Amniotic stem cell (primary cell): ENCODE measurements around the gene PPCDC.

Experiments used
- DNase-seq: peaks from one replicate; lab custom pipeline; 2025; lab: John Stamatoyannopoulos, UW

PPCDC gene

DNA sequence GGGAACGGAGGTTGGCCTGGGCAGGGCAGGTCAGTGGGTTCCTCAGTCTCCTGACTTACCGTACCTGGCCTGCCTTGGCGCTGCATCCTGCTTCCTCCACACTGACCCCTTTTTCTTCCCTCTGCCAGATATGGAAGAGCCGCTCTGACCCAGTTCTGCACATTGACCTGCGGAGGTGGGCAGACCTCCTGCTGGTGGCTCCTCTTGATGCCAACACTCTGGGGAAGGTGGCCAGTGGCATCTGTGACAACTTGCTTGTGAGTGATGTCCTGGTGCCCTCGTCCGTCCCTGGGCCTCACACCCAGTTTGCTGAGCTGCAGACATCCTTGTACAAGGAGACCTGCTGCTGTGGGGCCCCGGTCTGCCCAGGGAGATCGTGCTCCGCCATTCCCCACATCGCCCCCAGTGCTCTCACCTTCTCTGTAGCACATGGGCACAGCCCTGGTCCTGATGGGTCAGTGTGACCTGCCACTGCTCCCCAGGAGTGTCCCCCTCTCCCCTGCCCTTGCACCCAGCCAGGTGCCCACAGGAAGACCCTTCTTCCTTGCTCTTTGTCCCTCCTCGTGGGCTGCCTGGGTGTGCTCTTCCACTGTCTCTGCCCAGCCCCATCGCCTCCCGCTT, 21.0 kb downstream of the PPCDC start:
- no peak for DNase-seq

DNA sequence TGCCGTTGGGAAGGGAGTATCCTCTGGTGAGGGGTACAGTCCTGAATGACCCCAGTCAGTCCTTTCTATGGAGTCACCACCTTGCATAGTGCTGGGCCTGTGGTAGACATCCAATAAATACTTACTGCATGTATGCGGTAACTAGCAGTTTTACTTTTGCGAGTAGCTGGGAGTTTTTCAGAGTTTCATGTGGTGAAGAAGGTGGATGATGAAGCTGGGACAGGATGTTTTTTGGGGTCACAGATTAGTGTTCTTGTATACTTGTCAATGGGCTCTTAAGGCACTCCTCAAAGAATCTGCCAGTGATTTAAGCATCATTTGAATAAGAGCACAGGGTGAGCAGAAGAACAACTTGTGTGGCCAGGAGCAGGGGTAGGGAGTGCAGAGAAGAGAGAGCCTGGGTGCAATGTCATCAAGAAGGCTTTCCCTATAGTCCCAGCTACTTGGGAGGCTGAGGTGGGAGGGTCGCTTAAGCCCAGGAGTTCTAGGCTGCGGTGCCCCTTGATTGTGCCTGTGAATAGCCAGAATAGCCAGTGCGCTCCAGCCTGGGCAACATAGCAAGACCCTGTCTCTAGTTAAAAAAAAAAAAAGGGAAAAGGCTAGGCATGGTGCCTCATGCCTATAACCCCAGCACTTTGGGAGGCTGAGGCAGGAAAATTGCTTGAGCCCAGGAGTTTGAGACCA, 22.1 kb downstream of the PPCDC start:
- no peak for DNase-seq

DNA sequence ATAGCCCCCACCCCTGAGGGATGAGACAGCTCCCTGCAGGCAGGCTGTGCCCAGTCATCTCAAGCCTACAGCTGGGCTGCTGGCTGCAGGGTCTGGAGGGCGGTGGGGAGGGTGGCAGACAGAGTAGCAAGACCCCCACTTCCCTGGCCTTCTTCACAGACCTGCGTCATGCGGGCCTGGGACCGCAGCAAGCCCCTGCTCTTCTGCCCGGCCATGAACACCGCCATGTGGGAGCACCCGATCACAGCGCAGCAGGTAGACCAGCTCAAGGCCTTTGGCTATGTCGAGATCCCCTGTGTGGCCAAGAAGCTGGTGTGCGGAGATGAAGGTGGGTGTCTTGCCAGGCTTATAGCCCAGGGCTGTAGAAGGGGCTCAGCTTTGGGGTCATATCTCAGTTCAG, 25.0 kb downstream of the PPCDC start:
- no peak for DNase-seq

DNA sequence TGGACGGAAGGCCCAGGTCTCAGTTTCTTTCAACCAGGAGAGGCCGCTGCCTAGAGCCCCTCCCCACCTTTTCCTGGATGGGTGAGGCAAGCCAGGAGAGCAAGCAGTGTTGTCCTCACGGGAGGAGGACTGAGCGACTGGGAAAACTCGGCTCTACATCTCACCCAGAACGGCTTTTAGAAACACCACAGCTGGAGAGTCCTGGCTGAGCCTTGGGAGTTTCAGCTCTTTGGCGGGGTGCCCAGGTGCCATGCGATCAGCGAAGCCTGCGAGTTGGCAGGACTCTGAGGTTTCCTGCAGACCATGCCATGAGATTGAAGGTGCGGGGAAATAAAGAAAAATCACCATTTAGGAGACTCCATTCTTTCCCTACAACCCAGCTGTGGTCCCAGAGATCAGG, 26.0 kb downstream of the PPCDC start:
- no peak for DNase-seq

DNA sequence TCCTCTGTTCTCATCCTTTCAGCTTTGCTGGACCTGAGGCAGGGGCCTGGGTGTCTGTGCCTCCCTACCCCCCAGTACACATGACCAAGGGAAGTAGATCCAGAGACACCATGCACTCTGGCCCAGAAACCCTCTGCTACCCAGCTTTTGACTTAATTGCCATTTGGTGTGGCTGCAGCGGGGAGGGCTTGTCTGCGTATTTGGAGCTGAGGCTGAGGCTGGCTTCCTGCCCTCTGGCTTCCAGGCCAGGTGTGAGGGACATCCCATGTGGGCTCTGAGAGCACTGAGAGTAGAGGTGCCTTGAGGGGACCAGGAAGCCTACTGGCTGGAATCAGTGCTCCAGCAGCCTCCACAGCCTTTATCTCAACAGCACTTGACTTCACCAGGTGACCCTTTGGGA, 26.9 kb downstream of the PPCDC start:
- DNase-seq: no peak

DNA sequence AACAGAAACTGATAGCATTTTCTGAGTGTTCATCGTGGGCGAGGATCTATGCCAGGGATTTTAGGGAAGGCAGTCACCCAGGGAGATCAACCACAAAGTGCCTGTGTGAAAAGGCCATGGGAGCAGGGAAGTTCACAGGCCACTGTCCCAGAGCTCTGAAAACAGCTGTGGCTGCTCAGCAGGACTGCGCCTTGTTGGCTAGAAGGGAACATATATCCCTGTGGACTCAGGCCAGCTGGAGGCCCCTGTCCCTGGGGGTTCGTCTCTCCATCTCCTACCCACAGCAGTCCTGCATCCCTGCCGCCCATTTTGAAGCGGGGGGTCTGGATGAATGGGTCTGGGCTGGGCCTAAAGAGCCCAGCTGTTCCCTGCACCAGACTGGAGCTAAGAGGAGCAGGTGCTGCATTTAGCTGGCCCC, 27.8 kb downstream of the PPCDC start:
- DNase-seq: no peak

DNA sequence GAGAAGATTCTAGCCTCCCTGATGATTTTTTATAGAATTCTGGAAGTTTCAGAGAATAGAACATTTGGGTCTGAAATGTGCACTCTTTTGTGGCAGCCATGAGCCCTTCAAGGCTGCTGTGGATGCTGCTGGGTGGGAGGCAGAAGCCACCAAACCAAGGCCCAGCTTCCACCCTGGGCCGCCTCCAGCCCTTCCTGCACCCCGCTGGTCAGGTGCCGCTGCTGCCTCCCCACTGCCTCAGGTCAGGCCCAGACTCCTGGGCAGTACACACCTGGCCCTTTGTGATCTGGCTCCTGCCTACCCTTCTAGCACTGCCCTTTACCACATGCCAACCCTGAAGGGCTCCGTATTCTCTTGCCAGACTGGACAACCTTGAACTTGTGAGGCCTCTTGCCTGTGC, 28.3 kb downstream of the PPCDC start:
- no peak for DNase-seq

DNA sequence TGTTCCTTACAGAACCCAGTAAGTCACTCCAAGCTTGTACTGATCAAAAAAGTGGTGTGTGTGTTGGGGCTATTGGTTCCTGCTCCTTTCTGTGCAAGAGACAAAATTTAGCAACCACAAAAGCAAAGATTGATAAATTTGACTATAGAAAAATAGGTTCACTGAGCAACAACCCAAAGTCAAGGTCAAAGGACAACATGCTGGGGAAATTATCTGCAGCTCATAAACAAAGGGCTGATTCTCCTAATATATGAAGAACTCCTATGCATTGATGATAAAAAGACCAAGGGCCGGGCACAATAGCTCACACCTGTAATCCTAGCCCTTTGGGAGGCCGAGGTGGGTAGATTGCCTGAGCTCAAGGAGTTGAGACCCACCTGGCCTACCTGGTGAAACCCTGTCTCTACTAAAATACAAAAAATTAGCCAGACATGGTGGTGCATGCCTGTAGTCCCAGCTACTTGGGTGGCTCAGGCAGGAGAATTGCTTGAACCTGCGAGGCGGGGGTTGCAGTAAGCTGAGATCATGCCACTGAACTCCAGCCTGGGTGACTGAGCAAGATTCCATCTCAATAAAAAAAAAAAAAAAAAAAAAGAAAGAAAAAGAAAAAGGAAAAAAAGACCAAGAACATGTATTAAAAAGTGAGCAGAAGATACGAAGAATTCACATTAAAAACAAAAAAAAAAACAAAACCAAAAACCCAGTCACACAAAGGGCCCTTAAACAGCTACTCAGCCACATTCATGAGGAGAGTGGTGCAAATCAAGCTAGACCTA, 29.8 kb downstream of the PPCDC start:
- DNase-seq: no peak

DNA sequence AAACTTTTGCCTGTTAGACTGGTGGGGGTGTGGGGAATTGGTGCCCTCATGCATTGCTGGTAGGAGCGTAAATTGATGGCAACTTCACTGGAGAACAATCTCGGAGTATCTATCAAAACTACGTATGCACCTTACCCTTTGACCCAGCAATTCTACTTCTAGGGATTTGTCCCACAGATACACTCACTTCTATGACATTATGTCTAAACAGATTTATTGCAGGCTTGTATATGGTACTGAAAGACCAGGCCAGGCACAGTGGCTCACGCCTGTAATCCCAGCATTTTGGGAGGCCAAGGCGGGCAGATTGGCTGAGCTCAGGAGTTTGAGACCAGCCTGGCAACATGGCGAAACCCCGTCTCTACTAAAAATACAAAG, 30.3 kb downstream of the PPCDC start:
- DNase-seq: no peak

DNA sequence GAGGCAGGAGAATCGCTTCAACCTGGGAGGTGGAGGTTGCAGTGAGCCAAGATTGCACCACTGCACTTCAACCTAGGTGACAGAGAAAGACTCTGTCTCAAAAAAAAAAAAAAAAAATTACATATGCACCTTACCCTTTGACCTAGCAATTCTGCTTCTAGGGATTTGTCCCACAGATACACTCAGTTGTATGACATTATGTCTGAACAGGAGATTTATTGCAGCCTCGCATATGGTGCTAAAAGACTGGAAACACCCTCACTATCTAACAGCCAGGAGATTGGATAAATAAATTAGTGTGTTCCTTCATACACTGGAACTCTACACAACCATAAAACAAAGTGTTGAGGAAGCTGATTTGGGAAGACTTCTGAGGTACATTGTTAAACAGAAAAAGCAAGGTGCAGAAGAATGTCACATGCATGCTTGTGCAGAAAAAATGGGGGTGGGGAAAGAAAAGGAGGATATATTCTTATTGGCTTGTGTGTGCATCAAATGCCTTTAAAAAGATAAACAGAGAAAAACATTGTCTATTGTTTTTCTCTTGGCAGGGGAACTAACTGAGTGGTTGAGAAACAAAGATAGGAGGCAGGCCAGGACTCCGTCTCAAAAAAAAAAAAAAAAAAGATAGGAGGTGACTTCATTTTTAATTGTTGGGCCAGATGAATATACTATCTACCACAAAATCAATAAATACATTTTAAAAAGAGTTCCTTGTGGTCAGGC, 30.9 kb downstream of the PPCDC start:
- DNase-seq: no peak

DNA sequence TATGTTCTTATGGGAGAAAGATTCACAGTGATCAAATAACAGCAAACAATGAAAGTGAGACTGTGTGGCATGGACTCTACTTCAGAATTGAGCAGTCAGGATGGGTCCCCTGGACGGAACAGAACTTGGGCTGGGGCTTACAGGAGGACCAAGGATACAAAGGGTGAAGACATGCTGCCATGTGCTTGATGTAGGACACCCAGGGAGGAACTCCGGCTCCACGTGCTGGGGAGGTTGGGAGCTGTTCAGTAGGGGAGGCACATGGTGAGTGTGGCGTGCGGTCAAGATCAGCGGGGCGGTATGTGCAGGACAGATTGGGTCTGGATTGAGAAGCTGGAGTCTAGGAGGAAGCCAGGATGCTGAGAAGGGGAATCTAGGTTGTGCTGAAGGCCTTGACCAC, 32.6 kb downstream of the PPCDC start:
- no peak for DNase-seq

DNA sequence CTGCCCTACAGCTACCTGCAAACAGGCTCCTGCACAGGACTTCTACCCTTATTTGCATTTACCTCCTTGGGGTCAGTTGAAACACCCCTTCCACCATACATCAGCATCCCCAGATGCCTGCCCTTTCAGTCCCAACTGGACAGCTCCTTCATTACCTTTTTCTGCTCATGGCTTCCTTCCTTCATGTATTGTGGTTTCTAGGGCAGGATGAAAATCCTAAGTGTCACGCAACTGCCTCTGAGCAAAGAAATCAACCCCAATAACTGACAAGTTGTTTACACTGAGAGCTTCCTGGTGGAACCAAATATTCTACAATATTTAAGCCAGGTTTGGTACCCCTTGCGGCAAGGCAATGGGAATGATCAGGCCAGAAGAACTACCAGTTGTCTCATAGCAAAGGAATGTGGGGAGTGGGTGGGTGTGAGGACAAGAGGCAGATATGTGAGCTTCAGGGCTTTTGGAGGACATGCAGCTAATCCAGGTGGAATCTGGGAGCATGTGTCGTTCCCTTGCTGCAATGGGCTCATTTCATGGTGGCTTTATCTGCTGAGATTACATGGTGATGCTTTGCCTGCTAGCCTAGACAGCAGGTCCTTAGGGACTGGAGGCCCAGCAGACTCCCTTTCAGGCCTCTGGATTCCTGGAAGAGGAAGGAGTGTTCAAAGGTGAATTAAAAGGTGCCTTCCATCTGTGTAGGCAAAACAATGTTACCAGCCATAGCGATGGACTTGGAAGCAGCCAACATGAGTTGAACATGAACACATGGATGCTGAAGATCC, 34.9 kb downstream of the PPCDC start:
- DNase-seq: no peak

DNA sequence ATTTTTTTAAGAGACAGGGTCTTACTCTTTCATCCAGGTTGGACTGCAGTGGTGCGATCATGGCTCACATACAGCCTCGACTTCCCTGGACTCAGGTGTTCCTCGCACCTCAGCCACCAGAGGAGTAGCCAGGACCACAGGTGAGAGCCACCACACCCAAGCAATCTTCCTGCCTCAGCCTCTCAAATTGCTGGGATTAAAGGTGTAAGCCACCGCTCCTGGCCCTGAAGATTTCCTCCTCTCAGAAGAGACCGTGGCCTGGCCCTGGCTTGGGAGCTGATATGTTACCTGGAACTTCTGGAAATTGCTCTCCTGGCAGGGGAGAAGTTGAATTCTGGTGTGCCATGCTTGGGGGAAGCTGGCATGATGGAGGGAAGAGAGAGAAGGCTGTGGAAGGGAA, 36.2 kb downstream of the PPCDC start:
- DNase-seq: no peak

DNA sequence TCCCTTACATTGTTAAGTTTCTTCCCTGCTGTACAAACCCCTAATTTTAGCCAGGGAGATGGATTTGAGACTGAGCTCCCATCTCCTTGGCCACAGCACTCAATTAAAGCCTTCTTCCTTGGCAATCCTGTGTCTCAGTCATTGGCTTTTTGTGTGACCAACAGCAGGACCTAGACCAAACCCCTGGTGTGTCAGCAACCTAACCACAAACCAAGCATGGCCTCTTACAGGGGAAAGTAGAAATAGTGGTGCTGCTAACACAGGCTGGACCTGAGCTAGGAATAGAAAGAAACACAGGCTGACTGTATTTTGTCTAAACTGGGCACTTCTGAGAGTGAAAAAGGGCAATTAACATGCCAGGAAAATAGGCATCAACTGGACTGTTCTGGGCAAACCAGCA, 37.9 kb downstream of the PPCDC start:
- no peak for DNase-seq

DNA sequence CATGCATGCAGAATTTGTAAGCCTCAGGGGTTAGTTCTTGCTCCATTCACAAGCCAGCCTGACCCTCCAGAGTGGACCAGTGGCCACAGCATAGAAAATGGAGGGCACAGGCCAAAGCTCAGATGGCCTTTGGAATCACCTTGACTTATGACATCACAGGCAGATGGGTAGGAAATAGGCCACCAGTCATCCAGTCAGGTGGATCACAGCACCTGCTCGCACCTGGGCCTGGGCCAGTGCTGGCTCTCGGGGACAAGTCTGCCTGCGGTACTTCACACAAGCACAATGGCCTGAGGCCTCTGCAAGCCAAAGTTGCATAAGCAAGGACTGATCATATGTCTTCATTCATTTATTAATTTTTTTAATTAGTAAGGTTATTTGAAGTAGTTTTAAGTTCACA, 39.3 kb downstream of the PPCDC start:
- DNase-seq: no peak

DNA sequence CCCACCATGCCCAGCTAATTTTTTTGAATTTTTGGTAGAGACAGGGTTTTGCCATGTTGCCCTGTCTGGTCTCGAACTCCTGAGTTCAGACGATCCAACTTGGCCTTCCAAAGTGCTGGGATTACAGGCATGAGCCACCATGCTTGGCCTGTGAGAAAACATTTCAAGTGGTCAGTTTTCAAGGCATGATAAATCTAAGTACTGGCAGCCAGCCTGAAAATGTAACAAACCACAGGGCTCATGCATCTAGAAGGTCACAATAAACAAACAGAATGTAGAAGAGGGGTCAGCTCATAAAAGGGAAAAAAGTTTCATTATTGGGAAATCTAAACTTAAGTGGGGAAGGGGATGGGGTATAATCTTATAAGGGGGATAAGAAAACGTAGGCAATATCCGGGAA, 39.9 kb downstream of the PPCDC start:
- DNase-seq: no peak

DNA sequence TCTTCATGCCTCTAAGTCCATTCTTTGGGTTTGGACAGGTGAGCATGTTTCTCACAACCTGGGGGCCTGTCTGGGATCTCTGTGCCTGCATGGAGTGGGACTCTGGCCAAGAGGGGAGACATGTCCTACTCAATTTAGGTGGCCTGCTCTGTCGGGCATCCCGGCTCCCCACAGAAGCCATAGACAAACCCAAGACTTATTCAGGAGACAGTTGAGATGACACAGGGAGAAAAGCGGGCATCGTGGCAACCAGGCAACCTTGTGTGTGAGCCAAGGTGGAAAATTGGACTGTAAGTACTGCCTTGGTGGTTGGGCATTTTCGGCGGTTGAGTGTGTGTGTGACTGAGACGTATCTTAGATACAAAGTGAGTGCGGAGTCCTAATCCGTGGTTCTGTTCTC, 40.5 kb downstream of the PPCDC start:
- no peak for DNase-seq

DNA sequence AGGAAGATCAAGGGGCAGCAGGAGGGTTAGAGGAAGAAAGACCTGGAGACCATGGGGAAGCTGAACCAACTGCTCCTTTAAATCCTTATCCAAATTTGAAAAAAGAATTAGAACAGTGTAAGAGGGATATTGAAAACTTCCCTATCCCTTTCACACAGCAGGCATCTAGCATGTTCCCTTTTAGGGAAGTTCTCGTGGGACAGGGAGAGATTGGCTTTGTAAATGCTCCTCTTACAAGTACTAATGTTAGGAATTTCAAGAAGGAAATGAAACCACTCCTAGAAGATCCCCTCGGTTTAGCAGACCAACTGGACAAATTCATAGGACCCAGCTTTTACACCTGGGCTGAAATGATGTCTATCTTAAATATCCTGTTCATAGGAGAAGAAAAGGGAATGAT, 41.5 kb downstream of the PPCDC start:
- no peak for DNase-seq

DNA sequence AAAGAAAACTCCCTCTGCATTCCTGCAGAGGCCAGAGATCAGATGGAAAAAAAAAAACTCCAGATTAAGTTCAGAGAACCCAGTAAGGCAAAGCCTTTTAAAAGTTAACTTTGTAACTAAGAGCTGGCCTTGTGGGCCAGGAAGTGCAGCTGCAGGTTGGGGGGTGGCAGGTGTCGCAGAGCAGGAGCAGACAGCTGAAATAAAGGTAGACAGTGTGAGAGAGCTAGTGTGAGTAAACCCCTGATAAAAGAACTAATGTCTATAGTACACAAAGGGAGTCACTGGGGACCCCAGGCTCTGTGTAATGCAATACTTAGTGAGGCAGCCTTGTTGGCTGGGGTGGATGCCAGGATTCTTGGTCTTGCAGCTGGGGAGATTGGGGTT, 42.1 kb downstream of the PPCDC start:
- no peak for DNase-seq

DNA sequence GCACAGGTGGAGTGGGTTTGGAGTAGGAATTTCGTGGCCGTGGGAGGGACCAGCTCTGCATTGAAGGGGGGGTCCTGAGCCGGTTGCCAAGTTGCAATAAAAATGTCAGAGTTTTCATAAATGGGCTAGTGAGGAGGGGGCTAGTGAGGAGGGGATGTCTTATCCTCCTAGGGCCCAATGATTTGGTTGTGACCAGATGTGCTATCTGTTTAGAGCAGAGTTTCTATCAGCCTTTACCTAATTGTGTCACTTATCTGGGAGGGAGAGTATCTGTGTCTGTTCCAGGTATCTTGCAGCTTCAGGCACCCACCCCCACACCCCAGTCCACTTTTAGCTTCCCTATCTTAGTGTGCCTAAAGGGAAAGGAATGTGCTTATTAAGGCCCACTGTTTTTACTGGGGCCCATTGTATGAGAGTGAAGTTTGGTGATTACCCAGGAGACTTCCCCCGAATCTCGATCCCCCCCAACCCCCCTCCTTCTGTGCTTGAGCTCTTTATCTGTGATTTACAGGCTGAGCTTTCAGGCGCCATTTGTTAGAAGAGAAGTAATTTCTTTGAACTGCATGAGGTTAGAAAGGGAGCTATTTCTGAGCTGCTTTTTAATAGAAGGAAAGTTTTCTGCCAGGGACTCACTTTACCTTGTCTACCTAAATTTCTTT, 42.6 kb downstream of the PPCDC start:
- DNase-seq: no peak

DNA sequence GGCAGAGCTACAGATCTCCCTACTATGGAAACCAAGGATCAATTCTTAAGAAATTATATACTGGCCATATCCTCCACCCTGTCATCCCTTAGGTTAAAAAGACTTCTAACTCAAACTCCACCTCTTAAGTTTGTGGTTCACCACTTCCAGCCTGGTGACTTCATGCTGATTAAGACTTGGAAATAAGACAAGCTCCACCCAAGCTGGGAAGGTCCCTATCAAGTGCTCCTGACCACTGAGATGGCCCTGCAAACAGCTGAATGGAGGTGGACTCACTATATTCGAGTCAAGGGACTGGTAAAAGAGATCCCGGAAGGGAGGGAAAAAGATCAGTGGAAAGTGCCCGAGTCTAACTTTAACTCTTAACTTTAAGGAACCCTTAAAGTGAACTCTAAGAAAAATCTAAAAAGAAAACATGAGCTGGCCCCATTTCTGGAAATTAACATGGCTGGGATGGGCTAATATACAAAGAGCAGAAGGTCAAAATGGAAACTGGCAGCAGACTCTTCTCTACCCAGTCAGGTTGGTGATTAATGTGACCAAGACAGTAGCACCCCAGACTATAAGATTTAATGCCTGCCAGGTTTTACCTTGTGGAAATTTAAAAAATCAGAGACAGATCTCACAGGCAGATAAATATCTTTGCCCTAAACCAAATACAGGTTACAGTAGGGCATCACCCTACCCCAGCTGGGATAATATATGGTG, 43.9 kb downstream of the PPCDC start:
- no peak for DNase-seq
